HEK293 (cell line): ENCODE results near the gene STMN1.

ENCODE experiments used
- CTCF ChIP-seq: fragments of 450-650 bp; formaldehyde crosslinking; IDR thresholded peaks from 2 replicates; pipeline ENCODE4 v1.5.1; 2016; ENCODE audit warnings: missing biosample characterization, missing genetic modification characterization
- KLF9 ChIP-seq: fragments of 450-650 bp; formaldehyde crosslinking; IDR thresholded peaks from 2 replicates; pipeline ENCODE4 v1.5.1; 2016; ENCODE audit warnings: missing biosample characterization, missing genetic modification characterization, low read depth
- SALL2 ChIP-seq: fragments of 450-650 bp; formaldehyde crosslinking; IDR thresholded peaks from 2 replicates; pipeline ENCODE4 v1.5.0; 2017; ENCODE audit warnings: missing biosample characterization, mild to moderate bottlenecking, missing genetic modification characterization, borderline replicate concordance
- ZNF302 ChIP-seq: fragments of 450-650 bp; formaldehyde crosslinking; IDR thresholded peaks from 2 replicates; pipeline ENCODE4 v1.5.1; 2016; ENCODE audit warnings: missing biosample characterization, missing genetic modification characterization, low read depth
- ZNF433 ChIP-seq: fragments of 450-650 bp; formaldehyde crosslinking; IDR thresholded peaks from 2 replicates; pipeline ENCODE4 v1.5.1; 2016; ENCODE audit warnings: missing biosample characterization, missing genetic modification characterization, low read depth

- TF ChIP-seq CTCF (no peak), KLF9 (tag by site-specific recombination) (no peak), ZNF433 (tag by site-specific recombination) (no peak), SALL2 (tag by site-specific recombination) (no peak), ZNF302 (tag by site-specific recombination) (no peak)
These were observed 25.0 kb downstream of the STMN1 start for GRCh38 chr1:25881266-25881665.
